ENCODE data around the gene STK17B. TPM values are rescaled to one million over a fixed set of nuclear protein-coding genes. Genes with fewer than 3 reads are reported as not detected.

STK17B gene
- total and polyA plus RNA-seq, 2 of the 8 experiments (the other 6 are each of a cell fraction or from before 2014, with no cell fraction given): 1.8 to 10.5 TPM

- Histone ChIP-seq H3K4me3 (ENCODE audit: extremely low read depth in 1 of 4, insufficient read depth in 2 of 4, low read depth in 3 of 4, low read length in 4 of 4) (no peak overlapping the region), H4K8ac (ENCODE audit: extremely low read depth, insufficient read depth, low read length) (no peak overlapping the region), H3K56ac (replicated peaks; ENCODE audit: insufficient read length, low read depth, low read length) (no peak overlapping the region), H4K5ac (ENCODE audit: insufficient read length, low read depth, low read length) (no peak overlapping the region), H2AK5ac (ENCODE audit: low read depth, low read length) (no peak overlapping the region), H2BK12ac (ENCODE audit: low read depth, low read length) (no peak overlapping the region), H2BK120ac (replicated peaks; ENCODE audit: low read depth, low read length) (no peak overlapping the region), H3K14ac (ENCODE audit: insufficient read length) (no peak overlapping the region), H4K91ac (replicated peaks; ENCODE audit: insufficient read length, low read length) (no peak overlapping the region), H4K20me1 (replicated peaks in 1 of 2; ENCODE audit: control insufficient read depth in 1 of 2, insufficient read depth in 2 of 2, low read length in 2 of 2) (no peaks in the 10 kb centered on the region), H3K18ac (ENCODE audit: extremely low read depth, low read length) (no peak overlapping the region), H3K4me2 (ENCODE audit: insufficient read depth in 1 of 2, low read depth in 2 of 2, low read length in 2 of 2) (no peak overlapping the region), H3K4me1 (replicated peaks in 1 of 4; ENCODE audit: control insufficient read depth in 3 of 4, insufficient read depth in 4 of 4, low read length in 3 of 4) (peaks cover 0 to 3% (median 0%) of the 10 kb centered on the region in 4 experiments; a peak in 2 of 7 replicates), H2BK15ac (ENCODE audit: low read length) (no peak overlapping the region), H3K23ac (ENCODE audit: insufficient read length) (no peak overlapping the region), H2AFZ (ENCODE audit: low read length) (no peak overlapping the region), H3K27me3 (replicated peaks in 1 of 4; ENCODE audit: control insufficient read depth in 3 of 4, extremely low read depth in 1 of 4, insufficient read depth in 3 of 4, low read length in 3 of 4) (no peaks in the 10 kb centered on the region), H3K9me3 (ENCODE audit: insufficient read depth in 2 of 2, low read depth in 1 of 2, low read length in 1 of 2) (peaks cover 23% of the 10 kb centered on the region in 2 experiments), H2BK5ac (ENCODE audit: low read depth, low read length) (no peak overlapping the region), H3K79me1 (ENCODE audit: low read depth, low read length) (no peaks in the 10 kb centered on the region), H3K23me2 (ENCODE audit: low read depth, low read length) (no peaks in the 10 kb centered on the region), H3K36me3 (ENCODE audit: control insufficient read depth in 2 of 4, insufficient read depth in 4 of 4, low read length in 3 of 4) (peaks cover 0 to 45% (median 22%) of the 10 kb centered on the region in 4 experiments; a peak in 4 of 8 replicates), H3K27ac (ENCODE audit: low read depth, low read length) (no peak overlapping the region), H3K79me2 (ENCODE audit: control insufficient read depth in 1 of 2, insufficient read depth in 2 of 2, low read length in 2 of 2) (no peaks in the 10 kb centered on the region), H3K9ac (replicated peaks in 1 of 4; ENCODE audit: extremely low read depth in 1 of 4, low read depth in 3 of 4, low read length in 3 of 4) (no peak overlapping the region), H3K4ac (replicated peaks; ENCODE audit: insufficient read length, low read depth, low read length) (no peak overlapping the region), H2BK20ac (ENCODE audit: low read length) (no peak overlapping the region)
- no peak for DNase-seq (ENCODE audit: low read depth in 1 of 2, low spot score in 2 of 2)
- WGBS, 2 experiments (ENCODE audit: extremely low coverage in 1 of 2, insufficient coverage in 1 of 2, insufficient read length in 1 of 2, insufficient replicate concordance in 2 of 2, low coverage in 1 of 2, low lambda C conversion rate in 2 of 2, missing lambda C conversion rate in 1 of 2): 88% methylated on average over 7 of the region's 7 CpGs; no CpG with 5 or more reads in 1 of the 2 experiments
- CTCF ChIA-PET (ENCODE audit: partially characterized antibody): interaction anchor here (1.8 kb wide), 1 partner anchor 58 kb away, joined by 5 read pairs; no protein-coding TSS in a partner anchor
- FAIRE-seq: peak; percentile 39
- POLR2A ChIA-PET (ENCODE audit: partially characterized antibody): no interaction called here
Observed at GRCh38 chr2:196136151-196136550, 35.2 kb downstream of the STK17B start.

Measured in H1 (cell line).